ENCODE data around the gene SERPINI1.

- TF ChIP-seq POLR2A (IDR thresholded peaks at IDR 0.05), result no peak
- no peak for TF ChIP-seq CTCF (IDR thresholded peaks at IDR 0.05)
Measured at GRCh38 chr3:167840247-167840646, 104.7 kb downstream of the SERPINI1 start.
